22Rv1 (cell line): ENCODE results near the gene PACSIN1.

Source experiments
- ZFX ChIP-seq: fragments of 450-650 bp; IDR thresholded peaks from 2 replicates; pipeline ENCODE4 v1.6.1; 2017; ENCODE audit warnings: antibody characterized with exemption, borderline replicate concordance
- TF ChIP-seq, protein P1 (sequence below): fragments of 450-650 bp; IDR thresholded peaks from 2 replicates; pipeline ENCODE4 v1.5.1; 2017; ENCODE audit warnings: mild to moderate bottlenecking

DNA sequence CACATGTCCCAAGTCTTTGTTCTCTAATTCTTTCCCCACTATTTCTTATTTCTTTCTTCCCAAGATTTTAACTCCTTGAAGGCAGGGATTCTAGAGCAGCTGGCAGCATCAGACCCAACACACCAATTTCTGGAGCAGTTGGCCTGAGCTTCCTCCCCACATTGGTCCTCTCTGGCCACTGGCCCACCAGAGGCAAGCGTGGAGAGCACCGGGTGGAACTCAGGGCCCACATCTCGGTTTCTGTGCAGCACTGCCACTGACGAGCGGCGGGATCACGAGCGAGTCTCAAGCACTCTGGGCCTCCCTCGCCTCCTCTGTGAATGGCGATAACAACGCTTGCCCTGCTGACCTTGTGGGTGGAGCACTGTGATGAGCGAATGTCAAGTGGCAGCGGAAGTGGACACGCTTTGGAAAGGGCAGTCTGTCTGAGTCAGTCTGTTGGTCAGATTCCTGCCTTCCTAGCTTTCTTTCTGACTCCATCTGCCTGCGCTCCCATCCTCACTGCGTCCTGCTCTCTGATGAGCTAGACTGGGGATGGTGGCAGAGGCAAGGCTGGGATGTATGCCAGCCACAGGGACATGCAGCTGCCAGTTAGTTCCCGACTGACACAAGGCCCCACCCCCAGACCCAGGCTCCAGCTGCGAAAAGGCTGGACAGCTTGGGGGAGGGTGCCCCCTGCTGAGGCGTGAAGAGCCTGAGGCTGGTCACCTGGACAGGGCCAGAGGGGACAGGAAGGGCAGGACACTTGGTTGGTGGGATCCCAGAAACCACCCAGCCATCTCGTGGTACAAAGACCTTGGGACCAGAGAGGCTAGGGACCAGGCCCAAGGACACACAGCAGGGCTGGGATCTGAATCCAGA, 94.7 kb downstream of the PACSIN1 start:
- TF ChIP-seq, protein P1, sequence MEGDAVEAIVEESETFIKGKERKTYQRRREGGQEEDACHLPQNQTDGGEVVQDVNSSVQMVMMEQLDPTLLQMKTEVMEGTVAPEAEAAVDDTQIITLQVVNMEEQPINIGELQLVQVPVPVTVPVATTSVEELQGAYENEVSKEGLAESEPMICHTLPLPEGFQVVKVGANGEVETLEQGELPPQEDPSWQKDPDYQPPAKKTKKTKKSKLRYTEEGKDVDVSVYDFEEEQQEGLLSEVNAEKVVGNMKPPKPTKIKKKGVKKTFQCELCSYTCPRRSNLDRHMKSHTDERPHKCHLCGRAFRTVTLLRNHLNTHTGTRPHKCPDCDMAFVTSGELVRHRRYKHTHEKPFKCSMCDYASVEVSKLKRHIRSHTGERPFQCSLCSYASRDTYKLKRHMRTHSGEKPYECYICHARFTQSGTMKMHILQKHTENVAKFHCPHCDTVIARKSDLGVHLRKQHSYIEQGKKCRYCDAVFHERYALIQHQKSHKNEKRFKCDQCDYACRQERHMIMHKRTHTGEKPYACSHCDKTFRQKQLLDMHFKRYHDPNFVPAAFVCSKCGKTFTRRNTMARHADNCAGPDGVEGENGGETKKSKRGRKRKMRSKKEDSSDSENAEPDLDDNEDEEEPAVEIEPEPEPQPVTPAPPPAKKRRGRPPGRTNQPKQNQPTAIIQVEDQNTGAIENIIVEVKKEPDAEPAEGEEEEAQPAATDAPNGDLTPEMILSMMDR: no peak
- no peak for TF ChIP-seq ZFX
